Measurements from ENCODE around the gene LRP1B. TPM values are rescaled to one million over a fixed set of nuclear protein-coding genes. Genes with fewer than 3 reads are reported as not detected.
"Not testable (repeated sequence)": the region's sequence is repeated elsewhere in the genome, so short reads cannot be mapped to it uniquely, and the experiment has no call there.

The LRP1B gene
- total RNA-seq, 3 donors from 2014 or later: not detected

GRCh38 chr2:140589273-140589672 is 1541.5 kb downstream of the LRP1B start:
- peaks cover 10% of the 10 kb centered on the region for H3K9me3 Mint-ChIP-seq
- H3K27me3 Mint-ChIP-seq (ENCODE audit: low read depth): no peaks in the 10 kb centered on the region
- DNase-seq: no peak
- no peaks in the 10 kb centered on the region for H3K4me1 Mint-ChIP-seq (ENCODE audit: low read depth)
- no peak for ATAC-seq
- H3K4me3 Mint-ChIP-seq: no peak overlapping the region
- H3K36me3 Mint-ChIP-seq (ENCODE audit: insufficient read depth): no peaks in the 10 kb centered on the region

GRCh38 chr2:140586379-140586778 is 1544.4 kb downstream of the LRP1B start:
- H3K4me3 Mint-ChIP-seq: no peak overlapping the region
- peaks cover 15% of the 10 kb centered on the region for H3K9me3 Mint-ChIP-seq
- DNase-seq (no peak), ATAC-seq (no peak)
- H3K4me1 Mint-ChIP-seq (ENCODE audit: low read depth): no peaks in the 10 kb centered on the region
- no peaks in the 10 kb centered on the region for H3K36me3 Mint-ChIP-seq (ENCODE audit: insufficient read depth)
- no peaks in the 10 kb centered on the region for H3K27me3 Mint-ChIP-seq (ENCODE audit: low read depth)

- Mint-ChIP-seq H3K9me3 (peaks cover 20% of the 10 kb centered on the region), H3K4me3 (no peak overlapping the region), H3K4me1 (ENCODE audit: low read depth) (no peaks in the 10 kb centered on the region), H3K36me3 (ENCODE audit: insufficient read depth) (no peaks in the 10 kb centered on the region), H3K27me3 (ENCODE audit: low read depth) (no peaks in the 10 kb centered on the region)
- ATAC-seq: no peak
- DNase-seq: no peak
Measured at GRCh38 chr2:140585016-140585415, 1545.8 kb downstream of the LRP1B start.

GRCh38 chr2:140584471-140584870 is 1546.3 kb downstream of the LRP1B start:
- ATAC-seq: no peak

GRCh38 chr2:140580532-140581151 is 1550.2 kb downstream of the LRP1B start:
- Mint-ChIP-seq H3K27me3 (ENCODE audit: low read depth) (no peaks in the 10 kb centered on the region), H3K4me3 (no peak overlapping the region), H3K36me3 (ENCODE audit: insufficient read depth) (no peaks in the 10 kb centered on the region), H3K9me3 (peaks cover 19% of the 10 kb centered on the region), H3K4me1 (ENCODE audit: low read depth) (no peaks in the 10 kb centered on the region)
- DNase-seq: no peak
- ATAC-seq: no peak

More at GRCh38 chr2:140584471-140584870, 1546.3 kb downstream of the LRP1B start:
- Mint-ChIP-seq H3K4me3 (no peak overlapping the region), H3K36me3 (ENCODE audit: insufficient read depth) (no peaks in the 10 kb centered on the region), H3K4me1 (ENCODE audit: low read depth) (no peaks in the 10 kb centered on the region), H3K9me3 (peaks cover 21% of the 10 kb centered on the region), H3K27me3 (ENCODE audit: low read depth) (no peaks in the 10 kb centered on the region)
- DNase-seq: no peak

- ATAC-seq: no peak
- peaks cover 18% of the 10 kb centered on the region for H3K9me3 Mint-ChIP-seq
Measured at GRCh38 chr2:140577453-140577852, 1553.4 kb downstream of the LRP1B start.

GRCh38 chr2:140567734-140568133 is 1563.1 kb downstream of the LRP1B start:
- DNase-seq (no peak), ATAC-seq (no peak)
- Mint-ChIP-seq H3K27me3 (ENCODE audit: low read depth) (no peaks in the 10 kb centered on the region), H3K9me3 (peaks cover 10% of the 10 kb centered on the region), H3K4me1 (ENCODE audit: low read depth) (no peaks in the 10 kb centered on the region), H3K4me3 (no peak overlapping the region), H3K36me3 (ENCODE audit: insufficient read depth) (no peaks in the 10 kb centered on the region)

More at GRCh38 chr2:140577453-140577852, 1553.4 kb downstream of the LRP1B start:
- Mint-ChIP-seq H3K4me3 (no peak overlapping the region), H3K27me3 (ENCODE audit: low read depth) (no peaks in the 10 kb centered on the region), H3K36me3 (ENCODE audit: insufficient read depth) (no peaks in the 10 kb centered on the region), H3K4me1 (ENCODE audit: low read depth) (no peaks in the 10 kb centered on the region)
- DNase-seq: no peak

GRCh38 chr2:140565756-140566155 is 1565.1 kb downstream of the LRP1B start:
- ATAC-seq (no peak), DNase-seq (no peak)
- Mint-ChIP-seq H3K9me3 (peaks cover 7% of the 10 kb centered on the region), H3K4me3 (no peak overlapping the region), H3K4me1 (ENCODE audit: low read depth) (no peaks in the 10 kb centered on the region), H3K27me3 (ENCODE audit: low read depth) (no peaks in the 10 kb centered on the region), H3K36me3 (ENCODE audit: insufficient read depth) (no peaks in the 10 kb centered on the region)

GRCh38 chr2:140555701-140556100 is 1575.1 kb downstream of the LRP1B start:
- Mint-ChIP-seq H3K9me3 (peaks cover 13% of the 10 kb centered on the region), H3K27me3 (ENCODE audit: low read depth) (no peaks in the 10 kb centered on the region), H3K4me3 (no peak overlapping the region), H3K4me1 (ENCODE audit: low read depth) (no peaks in the 10 kb centered on the region), H3K36me3 (ENCODE audit: insufficient read depth) (no peaks in the 10 kb centered on the region)
- ATAC-seq (no peak), DNase-seq (no peak)

GRCh38 chr2:140552634-140553033 is 1578.2 kb downstream of the LRP1B start:
- H3K36me3 Mint-ChIP-seq (ENCODE audit: insufficient read depth): no peaks in the 10 kb centered on the region
- DNase-seq: no peak
- no peaks in the 10 kb centered on the region for H3K27me3 Mint-ChIP-seq (ENCODE audit: low read depth)
- peaks cover 11% of the 10 kb centered on the region for H3K9me3 Mint-ChIP-seq
- no peaks in the 10 kb centered on the region for H3K4me1 Mint-ChIP-seq (ENCODE audit: low read depth)
- ATAC-seq: no peak
- H3K4me3 Mint-ChIP-seq: no peak overlapping the region

GRCh38 chr2:140551287-140551686 is 1579.5 kb downstream of the LRP1B start:
- ATAC-seq (no peak), DNase-seq (no peak)
- Mint-ChIP-seq H3K27me3 (ENCODE audit: low read depth) (no peaks in the 10 kb centered on the region), H3K9me3 (peaks cover 9% of the 10 kb centered on the region), H3K4me1 (ENCODE audit: low read depth) (no peaks in the 10 kb centered on the region), H3K36me3 (ENCODE audit: insufficient read depth) (no peaks in the 10 kb centered on the region), H3K4me3 (no peak overlapping the region)

- peaks cover 14% of the 10 kb centered on the region for H3K9me3 Mint-ChIP-seq
- ATAC-seq: no peak
- H3K4me3 Mint-ChIP-seq: no peak overlapping the region
- DNase-seq: no peak
- H3K4me1 Mint-ChIP-seq (ENCODE audit: low read depth): no peaks in the 10 kb centered on the region
- no peaks in the 10 kb centered on the region for H3K27me3 Mint-ChIP-seq (ENCODE audit: low read depth)
- H3K36me3 Mint-ChIP-seq (ENCODE audit: insufficient read depth): no peaks in the 10 kb centered on the region
Measured at GRCh38 chr2:140550821-140551220, 1580.0 kb downstream of the LRP1B start.

- not testable (repeated sequence) for H3K4me3 Mint-ChIP-seq; ATAC-seq; H3K27me3 Mint-ChIP-seq (ENCODE audit: low read depth); DNase-seq; H3K4me1 Mint-ChIP-seq (ENCODE audit: low read depth); H3K36me3 Mint-ChIP-seq (ENCODE audit: insufficient read depth)
- H3K9me3 Mint-ChIP-seq: peaks cover 26% of the 10 kb centered on the region
Measured at GRCh38 chr2:140544769-140545168, 1586.0 kb downstream of the LRP1B start.

- H3K9me3 Mint-ChIP-seq: peaks cover 26% of the 10 kb centered on the region
- no peak for DNase-seq
- H3K4me3 Mint-ChIP-seq: no peak overlapping the region
- H3K4me1 Mint-ChIP-seq (ENCODE audit: low read depth): no peaks in the 10 kb centered on the region
- no peaks in the 10 kb centered on the region for H3K27me3 Mint-ChIP-seq (ENCODE audit: low read depth)
- ATAC-seq: no peak
- H3K36me3 Mint-ChIP-seq (ENCODE audit: insufficient read depth): no peaks in the 10 kb centered on the region
Measured at GRCh38 chr2:140542627-140543026, 1588.2 kb downstream of the LRP1B start.

- H3K9me3 Mint-ChIP-seq: peaks cover 12% of the 10 kb centered on the region
- H3K4me1 Mint-ChIP-seq (ENCODE audit: low read depth): no peaks in the 10 kb centered on the region
- no peaks in the 10 kb centered on the region for H3K36me3 Mint-ChIP-seq (ENCODE audit: insufficient read depth)
- no peaks in the 10 kb centered on the region for H3K27me3 Mint-ChIP-seq (ENCODE audit: low read depth)
- H3K4me3 Mint-ChIP-seq: no peak overlapping the region
- DNase-seq: no peak
- no peak for ATAC-seq
Measured at GRCh38 chr2:140539242-140539875, 1591.5 kb downstream of the LRP1B start.

Data from activated T-cell treated with anti-CD3 and anti-CD28 coated beads, Interleukin-2, amount 50 U/mL, for 4 hours (primary cell).